ENCODE data around the gene SRPK1.

SRPK1 gene

GRCh38 chr6:35852994-35853393 lies 67.9 kb downstream of the SRPK1 start:
- H3K27ac ChIP-seq (ENCODE audit: low read length, poor library complexity, severe bottlenecking) = no peak overlapping the region

GRCh38 chr6:35850208-35850607 lies 70.7 kb downstream of the SRPK1 start:
- Histone ChIP-seq H3K23ac (ENCODE audit: low read length in 2 of 2) (no peak overlapping the region), H4K8ac (ENCODE audit: low read length) (no peak overlapping the region), H3K27me3 (ENCODE audit: control insufficient read depth in 1 of 2, insufficient read depth in 1 of 2, low read length in 2 of 2) (no peaks in the 10 kb centered on the region), H3K18ac (ENCODE audit: low read depth in 1 of 2, low read length in 2 of 2) (no peak overlapping the region), H2BK5ac (ENCODE audit: low read depth, low read length, poor library complexity, severe bottlenecking) (no peak overlapping the region), H3K4ac (ENCODE audit: low read depth in 1 of 2, low read length in 2 of 2) (no peak overlapping the region), H3K14ac (ENCODE audit: low read length in 2 of 2) (no peak overlapping the region), H2BK120ac (ENCODE audit: low read depth, low read length) (no peak overlapping the region), H3K36me3 (ENCODE audit: control insufficient read depth in 1 of 2, insufficient read depth in 2 of 2, low read depth in 1 of 2, low read length in 2 of 2) (peaks cover 10 to 82% of the 10 kb centered on the region in 2 experiments), H3K4me1 (ENCODE audit: control insufficient read depth, insufficient read depth, low read depth, low read length) (no peaks in the 10 kb centered on the region), H4K91ac (ENCODE audit: low read length) (no peak overlapping the region), H3K4me2 (ENCODE audit: low read length, poor library complexity, severe bottlenecking) (no peak overlapping the region), H2BK15ac (ENCODE audit: low read depth, poor library complexity, severe bottlenecking) (no peak overlapping the region), H3K9ac (ENCODE audit: low read length) (no peak overlapping the region), H3K9me3 (ENCODE audit: control insufficient read depth, low read length) (peaks cover 6% of the 10 kb centered on the region), H2BK12ac (ENCODE audit: low read length in 2 of 2) (no peak overlapping the region), H2AK5ac (ENCODE audit: low read length, severe bottlenecking) (no peak overlapping the region), H2AFZ (ENCODE audit: low read depth, low read length) (no peak overlapping the region), H3K27ac (ENCODE audit: low read length, poor library complexity, severe bottlenecking) (no peak overlapping the region), H3K4me3 (ENCODE audit: insufficient read depth in 1 of 2, low read depth in 1 of 2, low read length in 2 of 2) (no peak overlapping the region), H3K79me1 (replicated peaks; ENCODE audit: low read length, poor library complexity, severe bottlenecking) (peaks cover 12% of the 10 kb centered on the region)
- 94% methylated on average over 2 of the region's 2 CpGs for WGBS
- no peak for DNase-seq

More at GRCh38 chr6:35852994-35853393, 67.9 kb downstream of the SRPK1 start:
- H2BK120ac ChIP-seq (ENCODE audit: low read depth, low read length) = no peak overlapping the region
- H3K18ac ChIP-seq (ENCODE audit: low read depth in 1 of 2, low read length in 2 of 2) = no peak overlapping the region
- no peak overlapping the region for H3K4ac ChIP-seq (ENCODE audit: low read depth in 1 of 2, low read length in 2 of 2)
- no peak overlapping the region for H3K14ac ChIP-seq (ENCODE audit: low read length in 2 of 2)
- H4K8ac ChIP-seq (ENCODE audit: low read length) = no peak overlapping the region
- no peak overlapping the region for H3K4me3 ChIP-seq (ENCODE audit: insufficient read depth in 1 of 2, low read depth in 1 of 2, low read length in 2 of 2)
- no peak overlapping the region for H2AFZ ChIP-seq (ENCODE audit: low read depth, low read length)
- no peak overlapping the region for H2AK5ac ChIP-seq (ENCODE audit: low read length, severe bottlenecking)
- H3K36me3 ChIP-seq (ENCODE audit: control insufficient read depth in 1 of 2, insufficient read depth in 2 of 2, low read depth in 1 of 2, low read length in 2 of 2) = peaks cover 18 to 84% of the 10 kb centered on the region in 2 experiments
- no peak overlapping the region for H2BK5ac ChIP-seq (ENCODE audit: low read depth, low read length, poor library complexity, severe bottlenecking)
- no peak overlapping the region for H3K23ac ChIP-seq (ENCODE audit: low read length in 2 of 2)
- no peak overlapping the region for H3K4me2 ChIP-seq (ENCODE audit: low read length, poor library complexity, severe bottlenecking)
- H3K9me3 ChIP-seq (ENCODE audit: control insufficient read depth, low read length) = peaks cover 6% of the 10 kb centered on the region
- H3K9ac ChIP-seq (ENCODE audit: low read length) = no peak overlapping the region
- peaks cover 8% of the 10 kb centered on the region for H3K79me1 ChIP-seq (replicated peaks; ENCODE audit: low read length, poor library complexity, severe bottlenecking)
- no peak for DNase-seq
- no peak overlapping the region for H4K91ac ChIP-seq (ENCODE audit: low read length)
- no peak overlapping the region for H2BK12ac ChIP-seq (ENCODE audit: low read length in 2 of 2)
- no peak overlapping the region for H2BK15ac ChIP-seq (ENCODE audit: low read depth, poor library complexity, severe bottlenecking)
- H3K4me1 ChIP-seq (ENCODE audit: control insufficient read depth, insufficient read depth, low read depth, low read length) = no peaks in the 10 kb centered on the region
- 98% methylated on average over 4 of the region's 4 CpGs for WGBS
- H3K27me3 ChIP-seq (ENCODE audit: control insufficient read depth in 1 of 2, insufficient read depth in 1 of 2, low read length in 2 of 2) = no peaks in the 10 kb centered on the region

GRCh38 chr6:35844290-35844689 lies 76.6 kb downstream of the SRPK1 start:
- Histone ChIP-seq H2AK5ac (ENCODE audit: low read length, severe bottlenecking) (no peak overlapping the region), H3K9me3 (ENCODE audit: control insufficient read depth, low read length) (peaks cover 6% of the 10 kb centered on the region), H3K4me1 (ENCODE audit: control insufficient read depth, insufficient read depth, low read depth, low read length) (no peaks in the 10 kb centered on the region), H3K36me3 (ENCODE audit: control insufficient read depth in 1 of 2, insufficient read depth in 2 of 2, low read depth in 1 of 2, low read length in 2 of 2) (peaks cover 8 to 70% of the 10 kb centered on the region in 2 experiments), H2AFZ (ENCODE audit: low read depth, low read length) (no peak overlapping the region), H3K9ac (ENCODE audit: low read length) (no peak overlapping the region), H3K4ac (ENCODE audit: low read depth in 1 of 2, low read length in 2 of 2) (no peak overlapping the region), H2BK12ac (ENCODE audit: low read length in 2 of 2) (no peak overlapping the region), H3K23ac (ENCODE audit: low read length in 2 of 2) (no peak overlapping the region), H2BK15ac (ENCODE audit: low read depth, poor library complexity, severe bottlenecking) (no peak overlapping the region), H3K27ac (ENCODE audit: low read length, poor library complexity, severe bottlenecking) (no peak overlapping the region), H3K18ac (ENCODE audit: low read depth in 1 of 2, low read length in 2 of 2) (no peak overlapping the region), H3K14ac (ENCODE audit: low read length in 2 of 2) (no peak overlapping the region), H2BK120ac (ENCODE audit: low read depth, low read length) (no peak overlapping the region), H2BK5ac (ENCODE audit: low read depth, low read length, poor library complexity, severe bottlenecking) (no peak overlapping the region), H3K4me2 (ENCODE audit: low read length, poor library complexity, severe bottlenecking) (no peak overlapping the region), H3K79me1 (replicated peaks; ENCODE audit: low read length, poor library complexity, severe bottlenecking) (peaks cover 15% of the 10 kb centered on the region), H3K27me3 (ENCODE audit: control insufficient read depth in 1 of 2, insufficient read depth in 1 of 2, low read length in 2 of 2) (no peaks in the 10 kb centered on the region), H4K8ac (ENCODE audit: low read length) (no peak overlapping the region), H4K91ac (ENCODE audit: low read length) (no peak overlapping the region), H3K4me3 (ENCODE audit: insufficient read depth in 1 of 2, low read depth in 1 of 2, low read length in 2 of 2) (no peak overlapping the region)
- WGBS = 100% methylated on average over 2 of the region's 3 CpGs
- DNase-seq = no peak

- DNase-seq = no peak
- H2BK12ac ChIP-seq (ENCODE audit: low read length in 2 of 2) = no peak overlapping the region
- no peak overlapping the region for H3K4me3 ChIP-seq (ENCODE audit: insufficient read depth in 1 of 2, low read depth in 1 of 2, low read length in 2 of 2)
- no peak overlapping the region for H4K8ac ChIP-seq (ENCODE audit: low read length)
- H3K14ac ChIP-seq (ENCODE audit: low read length in 2 of 2) = no peak overlapping the region
- H2BK5ac ChIP-seq (ENCODE audit: low read depth, low read length, poor library complexity, severe bottlenecking) = no peak overlapping the region
- H2AFZ ChIP-seq (ENCODE audit: low read depth, low read length) = no peak overlapping the region
- no peak overlapping the region for H2BK120ac ChIP-seq (ENCODE audit: low read depth, low read length)
- no peak overlapping the region for H2AK5ac ChIP-seq (ENCODE audit: low read length, severe bottlenecking)
- H2BK15ac ChIP-seq (ENCODE audit: low read depth, poor library complexity, severe bottlenecking) = no peak overlapping the region
- no peak overlapping the region for H3K27ac ChIP-seq (ENCODE audit: low read length, poor library complexity, severe bottlenecking)
- H3K79me1 ChIP-seq (replicated peaks; ENCODE audit: low read length, poor library complexity, severe bottlenecking) = peaks cover 8% of the 10 kb centered on the region
- H3K4me2 ChIP-seq (ENCODE audit: low read length, poor library complexity, severe bottlenecking) = no peak overlapping the region
- peaks cover 6 to 75% of the 10 kb centered on the region in 2 experiments for H3K36me3 ChIP-seq (ENCODE audit: control insufficient read depth in 1 of 2, insufficient read depth in 2 of 2, low read depth in 1 of 2, low read length in 2 of 2)
- H3K18ac ChIP-seq (ENCODE audit: low read depth in 1 of 2, low read length in 2 of 2) = no peak overlapping the region
- no peaks in the 10 kb centered on the region for H3K27me3 ChIP-seq (ENCODE audit: control insufficient read depth in 1 of 2, insufficient read depth in 1 of 2, low read length in 2 of 2)
- H3K23ac ChIP-seq (ENCODE audit: low read length in 2 of 2) = no peak overlapping the region
- H3K9me3 ChIP-seq (ENCODE audit: control insufficient read depth, low read length) = no peaks in the 10 kb centered on the region
- WGBS = 96% methylated on average over 3 of the region's 3 CpGs
- no peak overlapping the region for H3K9ac ChIP-seq (ENCODE audit: low read length)
- no peak overlapping the region for H4K91ac ChIP-seq (ENCODE audit: low read length)
- H3K4me1 ChIP-seq (ENCODE audit: control insufficient read depth, insufficient read depth, low read depth, low read length) = no peaks in the 10 kb centered on the region
- H3K4ac ChIP-seq (ENCODE audit: low read depth in 1 of 2, low read length in 2 of 2) = no peak overlapping the region
Measured at GRCh38 chr6:35842381-35842780, 78.5 kb downstream of the SRPK1 start.

All from mesenchymal stem cell (in vitro differentiated cells and primary cell).